COLO668 (cell line): ENCODE measurements around the gene OR52M1.

Source experiments
- DNase-seq: peaks from one replicate; lab custom pipeline; 2025; ENCODE audit not compliant: unreplicated experiment; lab: John Stamatoyannopoulos, UW

The OR52M1 gene

GRCh38 chr11:4565371-4565770 is 20.4 kb downstream of the OR52M1 start:
- DNase-seq: no peak

GRCh38 chr11:4569075-4569474 is 24.1 kb downstream of the OR52M1 start:
- no peak for DNase-seq

GRCh38 chr11:4576880-4577279 is 31.9 kb downstream of the OR52M1 start:
- DNase-seq: no peak

- peak; percentile 23 for DNase-seq
Observed at GRCh38 chr11:4577761-4578160, 32.8 kb downstream of the OR52M1 start.

GRCh38 chr11:4578624-4579023 is 33.6 kb downstream of the OR52M1 start:
- no peak for DNase-seq

- no peak for DNase-seq
Observed at GRCh38 chr11:4580124-4580523, 35.1 kb downstream of the OR52M1 start.

- no peak for DNase-seq
Observed at GRCh38 chr11:4581443-4581842, 36.5 kb downstream of the OR52M1 start, which contains the start of gene OR52I2. TSS of gene OR52I2 (plus strand) at chr11:4581743.

- DNase-seq: no peak
Observed at GRCh38 chr11:4589017-4589416, 44.0 kb downstream of the OR52M1 start.

GRCh38 chr11:4593739-4594138 is 48.7 kb downstream of the OR52M1 start, which contains the start of gene OR52I1:
TSS of gene OR52I1 (plus strand) at chr11:4594039. CDS start at chr11:4594039, 0 bp downstream.
- DNase-seq: no peak
